HG03354 (cell line): ENCODE data around the gene TNK2.
"Not testable (repeated sequence)": the region's sequence is repeated elsewhere in the genome, so short reads cannot be mapped to it uniquely, and the experiment has no call there.

ENCODE experiments used
- ATAC-seq: cut with Tn5 transposase; IDR thresholded peaks from one replicate; pipeline ENCODE4 v1.9.1; 2021; ENCODE audit warnings: mild to moderate bottlenecking; ENCODE audit not compliant: unreplicated experiment, poor library complexity, severe bottlenecking

TNK2 gene

GRCh38 chr3:195901836-195902585 is 6.3 kb downstream of the TNK2 start:
- not testable (repeated sequence) for ATAC-seq

GRCh38 chr3:195900436-195901355 is 7.7 kb downstream of the TNK2 start:
- peak; percentile 48 for ATAC-seq

- ATAC-seq = no peak
Measured at GRCh38 chr3:195899701-195900435, 8.5 kb downstream of the TNK2 start.

- no peak for ATAC-seq
Measured at GRCh38 chr3:195897853-195898415, 10.4 kb downstream of the TNK2 start.

GRCh38 chr3:195897081-195897852 is 11.1 kb downstream of the TNK2 start:
- no peak for ATAC-seq

- no peak for ATAC-seq
Measured at GRCh38 chr3:195896361-195897080, 11.8 kb downstream of the TNK2 start.

GRCh38 chr3:195895861-195896360 is 12.4 kb downstream of the TNK2 start:
- ATAC-seq = peak; percentile 53

- ATAC-seq = peak; percentile 63
Measured at GRCh38 chr3:195895078-195895860, 13.1 kb downstream of the TNK2 start.

- no peak for ATAC-seq
Measured at GRCh38 chr3:195893916-195894465, 14.4 kb downstream of the TNK2 start.

- ATAC-seq = no peak
Measured at GRCh38 chr3:195893516-195893915, 14.8 kb downstream of the TNK2 start.

- no peak for ATAC-seq
Measured at GRCh38 chr3:195893044-195893395, 15.3 kb downstream of the TNK2 start.

GRCh38 chr3:195892105-195893043 is 16.0 kb downstream of the TNK2 start:
- no peak for ATAC-seq

- ATAC-seq = no peak
Measured at GRCh38 chr3:195891431-195892104, 16.8 kb downstream of the TNK2 start.

GRCh38 chr3:195889870-195890295 is 18.5 kb downstream of the TNK2 start:
- ATAC-seq = no peak

GRCh38 chr3:195888981-195889869 is 19.1 kb downstream of the TNK2 start:
- no peak for ATAC-seq
